ENCODE data around the gene CADM4.
"Not testable (repeated sequence)": the region's sequence is repeated elsewhere in the genome, so short reads cannot be mapped to it uniquely, and the experiment has no call there.

The CADM4 gene

DNA sequence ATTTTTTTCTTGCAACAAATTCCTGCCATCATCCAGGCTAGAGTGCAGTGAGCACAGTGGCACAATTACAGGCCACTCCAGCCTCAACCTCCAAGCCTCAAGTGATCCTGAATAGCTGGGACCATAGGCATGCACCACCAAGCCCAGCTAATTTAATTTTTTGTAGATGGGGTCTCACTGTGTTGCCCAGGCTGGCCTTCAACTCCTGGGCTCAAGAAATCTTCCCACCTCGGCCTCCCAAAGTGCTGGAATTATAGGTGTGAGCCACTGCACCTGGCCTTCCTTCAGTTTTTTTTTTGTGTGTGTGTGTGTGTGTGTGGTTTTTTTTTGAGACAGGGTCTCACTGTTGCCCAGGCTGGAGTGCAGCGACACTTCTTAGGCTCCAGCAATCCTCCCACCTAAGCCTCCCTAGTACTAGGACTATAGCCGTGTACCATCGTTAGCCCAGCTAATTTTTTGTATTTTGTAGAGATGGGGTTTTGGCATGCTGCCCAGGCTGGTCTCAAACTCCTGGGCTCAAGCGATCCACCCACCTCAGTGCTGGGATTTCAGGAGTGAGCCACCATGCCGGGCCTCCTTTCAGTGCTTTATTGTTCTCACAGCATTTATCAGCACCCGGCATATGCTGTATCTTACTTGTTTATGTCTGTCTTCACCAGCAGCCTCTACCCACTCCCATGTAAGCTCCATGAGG is 33.6 kb downstream of the CADM4 start:
- no peak for DNase-seq

DNA sequence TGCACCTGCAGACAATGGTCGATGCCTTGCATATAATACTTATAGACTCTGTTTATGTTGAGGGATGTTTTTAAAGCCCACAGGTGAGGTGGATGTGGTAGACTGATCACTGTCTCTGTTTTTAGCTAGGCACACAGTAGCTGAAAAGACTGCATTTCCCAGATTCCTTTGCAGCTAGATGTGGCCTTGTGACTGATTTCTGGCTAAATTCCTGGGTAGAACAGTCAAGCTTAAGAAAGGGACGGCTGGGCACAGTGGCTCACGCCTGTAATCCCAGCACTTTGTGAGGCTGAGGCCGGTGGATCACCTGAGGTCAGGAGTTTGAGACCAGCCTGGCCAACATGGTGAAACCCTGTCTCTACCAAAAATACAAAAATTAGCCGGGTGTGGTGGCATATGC is 39.3 kb downstream of the CADM4 start:
- not testable (repeated sequence) for DNase-seq

DNA sequence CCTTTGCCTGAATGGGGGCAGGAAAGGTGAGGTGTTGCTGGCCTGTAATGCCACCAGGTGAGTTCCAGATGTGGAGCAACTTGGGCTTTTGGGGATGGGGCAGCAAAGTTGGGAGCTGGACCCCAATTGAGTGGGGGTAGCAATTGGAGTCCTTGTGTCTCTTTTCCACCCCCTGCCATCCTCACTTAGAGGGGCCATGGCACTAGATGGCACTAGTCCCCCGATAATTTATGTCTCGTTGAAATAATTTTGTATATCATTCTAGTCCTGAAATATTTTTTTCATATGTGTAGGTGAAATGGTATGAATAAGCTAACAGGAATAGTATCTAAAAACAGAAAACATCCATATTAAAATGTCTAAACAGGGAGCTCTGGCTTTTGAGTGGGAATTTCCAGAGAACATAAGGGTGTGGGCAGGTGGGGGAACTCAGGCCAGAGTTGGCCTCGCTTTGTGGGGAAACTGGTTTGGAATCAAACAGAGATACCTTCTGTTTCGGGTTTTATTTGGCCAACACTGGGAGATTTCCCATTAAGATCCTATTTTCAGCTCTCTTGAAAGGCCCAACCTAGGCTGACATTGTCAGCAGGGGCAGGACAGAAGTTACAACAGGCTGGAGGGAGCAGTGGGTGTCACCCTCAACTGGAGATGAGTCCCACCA is 39.9 kb downstream of the CADM4 start:
- no peak for DNase-seq

DNA sequence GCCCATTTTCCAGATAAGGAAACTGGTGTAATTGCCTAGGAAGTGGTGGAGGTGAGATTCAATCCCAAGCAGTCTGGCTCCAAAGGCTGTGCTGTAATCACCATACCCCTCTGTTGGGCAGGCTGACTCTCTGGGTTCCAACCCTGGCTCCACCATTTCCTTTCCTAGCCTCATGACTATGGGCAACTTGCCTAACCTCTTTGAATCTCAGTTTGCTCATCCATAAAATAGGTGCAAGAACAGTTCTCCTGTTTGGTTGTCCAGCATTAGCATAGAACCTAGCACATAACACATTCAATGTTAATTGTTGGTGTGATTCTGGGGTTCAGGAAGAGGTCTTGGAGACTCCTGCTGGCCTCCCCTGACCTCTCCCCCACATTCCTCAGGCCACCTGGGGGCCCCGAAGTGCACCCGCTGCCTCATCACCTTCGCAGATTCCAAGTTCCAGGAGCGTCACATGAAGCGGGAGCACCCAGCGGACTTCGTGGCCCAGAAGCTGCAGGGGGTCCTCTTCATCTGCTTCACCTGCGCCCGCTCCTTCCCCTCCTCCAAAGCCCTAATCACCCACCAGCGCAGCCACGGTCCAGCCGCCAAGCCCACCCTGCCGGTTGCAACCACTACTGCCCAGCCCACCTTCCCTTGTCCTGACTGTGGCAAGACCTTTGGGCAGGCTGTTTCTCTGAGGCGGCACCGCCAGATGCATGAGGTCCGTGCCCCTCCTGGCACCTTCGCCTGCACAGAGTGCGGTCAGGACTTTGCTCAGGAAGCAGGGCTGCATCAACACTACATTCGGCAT is 41.0 kb downstream of the CADM4 start:
- no peak for DNase-seq

DNA sequence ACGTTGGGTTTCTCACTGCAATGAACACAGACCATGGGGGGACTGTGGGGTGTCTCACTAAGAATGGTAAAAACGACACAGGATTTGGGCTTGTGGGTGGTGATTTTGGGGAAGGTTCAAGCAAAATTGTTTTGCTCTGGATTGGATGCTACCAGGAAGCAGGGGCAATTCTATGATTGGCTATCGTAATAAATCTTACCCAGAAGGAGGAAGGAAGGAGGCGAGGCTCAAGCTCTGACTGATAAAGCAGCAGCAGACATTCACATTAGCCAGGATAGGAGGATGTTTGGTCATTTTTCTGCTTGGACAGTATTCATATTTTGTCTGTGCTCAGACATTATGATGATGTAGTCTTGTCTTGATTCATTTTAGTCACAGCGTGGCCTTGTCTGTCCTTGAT is 41.8 kb downstream of the CADM4 start:
- DNase-seq = no peak

DNA sequence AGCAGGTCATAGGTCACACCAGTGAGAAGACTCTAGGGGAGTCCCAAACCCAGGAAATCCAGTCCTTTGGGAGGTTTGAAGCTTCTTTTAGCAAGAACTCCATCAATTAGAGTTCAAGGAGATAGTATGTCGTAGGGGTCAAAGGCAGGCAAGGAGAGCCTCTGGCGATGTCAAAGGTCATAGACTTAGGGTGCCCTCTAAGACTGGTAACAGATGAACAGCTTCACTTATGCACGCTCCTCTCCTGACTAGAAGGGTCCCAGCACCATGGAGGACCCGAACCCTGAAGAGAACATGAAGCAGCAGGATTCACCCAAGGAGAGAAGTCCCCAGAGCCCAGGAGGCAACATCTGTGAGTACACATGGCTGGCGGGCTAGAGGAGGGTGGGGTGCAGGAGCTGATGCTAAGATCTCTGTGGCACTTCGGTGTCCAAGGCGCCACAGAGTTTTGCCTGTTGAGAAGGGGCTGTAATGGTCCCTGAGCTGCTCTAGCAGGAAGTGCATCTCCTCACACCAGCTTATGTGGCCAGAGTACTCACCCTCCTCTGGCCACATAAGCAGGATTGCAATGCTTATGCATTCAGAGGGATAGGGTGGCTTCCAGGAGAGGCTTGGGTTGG is 42.7 kb downstream of the CADM4 start:
- no peak for DNase-seq

DNA sequence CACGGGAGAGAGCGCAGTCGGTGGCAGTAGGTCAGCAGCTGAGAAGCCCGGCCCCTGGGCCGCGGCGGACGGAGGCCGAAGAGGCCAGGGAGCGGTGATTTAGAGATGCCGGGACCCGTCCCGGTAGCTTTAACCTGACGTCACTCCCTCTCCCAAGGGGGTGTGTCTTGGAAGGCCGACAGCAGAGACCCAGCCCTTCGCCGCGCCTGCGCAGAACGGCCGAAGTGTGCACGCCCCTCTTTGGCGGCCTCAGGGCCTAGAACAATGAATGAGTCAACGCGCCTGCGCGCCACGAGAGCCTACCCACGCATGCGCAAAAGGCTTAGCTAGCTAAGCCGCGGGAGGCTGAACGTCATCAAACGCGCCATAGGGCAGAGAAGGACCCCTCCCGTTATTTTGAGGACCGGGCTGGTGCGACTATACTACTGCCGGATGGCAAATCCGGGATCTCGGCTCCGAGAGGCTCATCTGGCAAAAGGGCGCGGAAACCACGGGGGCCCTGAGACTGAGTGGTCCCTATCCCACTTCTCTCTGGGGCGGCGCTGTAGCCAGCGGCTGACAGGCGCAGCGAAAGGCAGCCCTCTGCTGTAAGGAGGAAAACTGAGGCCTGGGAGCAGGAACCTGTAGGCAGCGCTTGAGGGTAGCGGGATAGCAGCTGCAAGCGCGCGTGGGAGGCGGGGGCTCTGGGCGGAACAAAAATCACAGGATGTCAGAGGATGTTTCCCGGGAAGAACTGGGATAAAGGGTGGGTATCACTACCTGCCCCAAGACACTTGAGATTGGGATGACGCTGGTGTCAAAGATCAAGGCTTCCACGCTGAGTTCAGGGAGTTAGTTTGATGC is 43.4 kb downstream of the CADM4 start, which contains the start of the genes IRGQ and ZNF576:
Gene IRGQ, minus strand, starts transcription at position 136 of the 843 bp plus-strand sequence. CDS start 796 bp downstream, outside the sequence.
Gene ZNF576, plus strand, starts transcription at position 597 of the 843 bp plus-strand sequence. CDS start 514 bp downstream, outside the sequence.
- peak; percentile 98 to 100 (median 99) for DNase-seq

DNA sequence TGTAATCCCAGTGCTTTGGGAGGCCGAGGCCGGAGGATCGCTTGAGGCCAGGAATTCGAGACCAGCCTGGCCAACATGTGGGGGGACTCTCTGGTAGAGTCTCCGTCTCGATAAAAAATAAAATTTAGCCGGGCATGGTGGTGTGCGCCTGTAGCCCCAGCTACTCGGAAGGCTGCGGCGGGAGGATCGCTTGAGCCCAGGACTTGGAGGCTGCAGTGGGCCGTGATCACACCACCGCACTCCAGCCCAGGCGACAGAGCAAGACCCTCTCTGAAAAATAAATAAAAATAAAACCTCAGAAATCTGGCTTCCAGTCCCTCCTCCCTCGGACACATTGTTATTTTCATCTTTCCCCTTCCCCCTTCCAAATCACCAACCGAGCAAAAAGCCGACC is 44.0 kb downstream of the CADM4 start:
- DNase-seq = no peak

DNA sequence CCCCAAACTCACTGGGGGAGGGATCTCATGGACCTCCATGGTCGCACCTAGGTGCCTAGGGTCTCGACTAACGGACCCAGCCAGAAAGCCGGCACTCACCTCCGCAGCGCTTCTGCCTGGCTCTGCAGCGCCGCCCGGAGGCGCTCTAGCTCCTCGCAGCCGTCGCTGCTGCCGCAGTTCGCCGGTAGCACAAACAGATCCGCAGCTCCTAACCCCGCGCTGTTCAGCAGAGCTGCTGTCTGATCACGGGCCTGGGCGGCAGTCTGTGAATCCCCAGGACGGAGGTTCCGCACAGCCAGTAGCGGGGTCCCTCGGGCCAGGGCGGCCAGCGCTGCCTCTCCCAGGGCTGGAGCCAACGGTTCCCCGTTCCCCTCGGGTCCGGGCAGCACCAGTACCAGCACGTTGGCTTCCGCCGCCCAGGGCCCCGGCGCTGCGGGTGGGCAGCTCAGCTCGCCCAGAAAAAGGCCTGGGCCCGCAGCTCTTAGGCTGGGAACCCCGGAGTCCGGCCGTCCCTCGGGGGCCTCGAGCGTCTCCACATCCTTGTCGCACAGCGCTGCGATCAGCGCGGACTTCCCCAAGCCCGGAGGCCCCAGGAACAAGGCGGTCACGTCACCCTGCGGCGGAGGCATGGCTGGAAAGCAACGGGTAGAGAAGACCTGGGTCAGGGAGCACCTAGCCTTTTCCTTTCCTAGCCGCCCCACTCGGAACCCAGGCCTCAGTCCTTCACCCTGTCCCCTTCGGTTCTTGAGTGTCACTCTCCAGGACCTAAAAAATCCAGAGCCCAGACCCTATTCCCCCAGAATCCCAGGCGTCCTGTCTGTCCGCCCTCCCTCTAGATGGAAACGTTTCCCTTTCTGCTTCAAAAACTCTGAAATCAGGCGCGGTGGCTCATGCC is 44.7 kb downstream of the CADM4 start:
- DNase-seq = peak; percentile 48 to 89 (median 61)

DNA sequence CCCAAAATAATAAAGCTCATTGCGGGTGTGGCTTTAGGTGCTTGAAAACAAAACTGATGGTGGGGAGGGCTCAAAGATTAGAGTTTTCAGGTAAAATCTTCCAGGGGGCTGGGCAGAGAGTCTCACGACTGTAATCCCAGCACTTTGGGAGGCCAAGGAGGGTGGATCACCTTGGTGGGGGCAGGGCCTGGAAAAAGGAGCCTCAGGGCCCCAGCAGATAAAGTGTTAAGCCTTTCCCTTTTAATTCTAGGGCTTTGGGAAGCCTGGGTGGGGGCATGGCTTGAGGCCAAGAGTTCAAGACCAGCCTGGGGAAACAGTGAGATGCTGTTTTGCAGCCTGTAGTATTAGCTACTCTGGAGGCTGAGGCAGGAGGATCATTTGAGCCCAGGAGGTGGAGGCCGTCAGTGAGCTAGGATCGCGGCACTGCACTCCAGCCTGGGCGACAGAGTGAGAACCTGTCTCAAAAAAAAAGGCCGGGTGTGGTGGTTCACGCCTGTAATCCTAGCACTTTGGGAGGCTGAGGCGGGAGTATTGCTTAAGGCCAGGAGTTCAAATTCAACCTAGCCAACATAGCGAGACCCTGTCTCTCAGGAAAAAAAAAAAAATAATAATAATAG is 45.5 kb downstream of the CADM4 start:
- DNase-seq = no peak

DNA sequence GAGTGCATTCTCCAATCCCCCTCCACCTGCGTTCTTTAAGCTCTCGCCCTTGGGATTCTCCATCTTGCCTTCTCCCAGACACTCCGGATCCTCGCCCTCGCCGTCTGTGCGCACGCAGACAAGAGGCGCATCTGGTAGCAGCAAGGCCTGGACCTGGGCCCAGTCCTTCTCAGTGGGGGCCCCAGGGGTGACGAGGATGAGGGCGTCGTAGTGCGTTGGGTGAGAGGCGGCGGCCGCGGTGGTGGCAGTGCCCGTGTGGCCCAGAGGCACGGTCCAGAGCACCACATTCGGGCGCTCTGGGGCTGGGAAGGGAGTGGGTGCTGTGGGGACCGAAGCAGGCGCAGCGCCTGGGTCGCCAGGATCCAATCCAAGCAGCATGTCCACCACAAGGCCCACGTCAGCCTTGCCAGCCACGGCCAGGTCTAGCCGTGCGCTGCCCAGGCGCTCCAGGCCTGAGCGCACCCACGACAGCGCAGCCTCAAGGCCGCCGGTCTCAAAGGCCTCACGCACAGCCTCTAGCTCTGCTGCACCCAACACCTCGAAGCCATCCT is 46.8 kb downstream of the CADM4 start:
- no peak for DNase-seq

DNA sequence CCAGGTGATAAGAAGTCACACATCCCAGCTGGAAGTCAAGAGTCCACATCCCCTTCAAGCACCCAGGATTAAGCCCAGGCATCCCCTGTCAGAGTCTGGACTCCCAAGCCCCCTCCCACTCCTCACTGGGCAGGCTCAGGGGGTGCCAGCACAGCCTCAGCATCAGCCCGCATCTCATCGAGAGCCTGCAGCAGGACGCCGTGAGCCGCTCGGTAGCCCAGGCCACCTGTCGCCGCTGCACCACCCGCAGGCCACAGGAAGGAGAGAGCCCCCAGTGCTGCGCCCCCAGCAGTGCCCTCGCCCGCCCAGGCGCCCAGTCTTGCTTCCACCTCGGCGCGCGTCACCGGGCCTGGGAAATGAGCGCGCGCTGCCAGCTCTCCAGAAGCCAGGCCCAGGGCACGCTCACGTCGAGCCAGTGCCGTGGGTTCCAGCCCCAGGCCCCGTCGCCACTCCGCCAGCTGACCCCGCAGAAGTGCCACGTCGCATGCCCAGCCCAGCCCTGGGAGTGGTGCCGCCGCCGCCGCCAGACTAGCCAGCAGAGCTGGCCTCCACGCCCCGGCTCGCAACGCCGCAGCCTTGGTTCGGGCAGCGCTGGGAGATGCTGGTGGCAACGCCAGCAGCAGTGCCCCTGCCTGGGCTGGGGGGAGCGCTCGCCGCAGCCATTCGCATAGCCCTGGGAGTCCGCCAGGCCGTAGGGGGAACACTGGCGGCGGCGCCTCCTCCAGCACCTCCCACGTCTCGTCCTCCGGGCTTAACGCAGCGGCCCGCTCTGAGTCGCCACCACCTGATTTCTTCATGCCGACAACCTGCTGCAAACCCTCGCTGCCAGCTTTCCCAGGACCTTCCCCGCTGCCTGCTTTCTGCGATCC is 47.5 kb downstream of the CADM4 start:
- no peak for DNase-seq

DNA sequence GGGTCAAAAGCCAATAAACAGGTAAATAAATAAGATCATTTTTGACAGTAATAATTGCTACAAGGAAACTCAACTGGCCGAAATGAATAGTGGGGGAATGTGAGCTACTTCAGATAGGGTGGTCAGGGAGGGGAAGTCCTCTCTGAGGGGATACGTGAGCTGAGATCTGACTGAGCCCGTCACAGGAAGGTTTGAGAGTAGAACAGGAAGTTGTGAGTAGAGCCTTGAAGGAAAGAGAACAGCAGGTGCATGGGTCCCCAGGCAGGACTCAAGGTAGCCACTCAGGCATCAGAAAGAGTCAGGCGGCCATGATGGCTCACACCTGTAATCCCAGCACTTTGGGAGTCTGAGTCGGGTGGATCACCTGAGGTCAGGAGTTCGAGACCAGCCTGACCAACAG is 50.0 kb downstream of the CADM4 start:
- DNase-seq = no peak

DNA sequence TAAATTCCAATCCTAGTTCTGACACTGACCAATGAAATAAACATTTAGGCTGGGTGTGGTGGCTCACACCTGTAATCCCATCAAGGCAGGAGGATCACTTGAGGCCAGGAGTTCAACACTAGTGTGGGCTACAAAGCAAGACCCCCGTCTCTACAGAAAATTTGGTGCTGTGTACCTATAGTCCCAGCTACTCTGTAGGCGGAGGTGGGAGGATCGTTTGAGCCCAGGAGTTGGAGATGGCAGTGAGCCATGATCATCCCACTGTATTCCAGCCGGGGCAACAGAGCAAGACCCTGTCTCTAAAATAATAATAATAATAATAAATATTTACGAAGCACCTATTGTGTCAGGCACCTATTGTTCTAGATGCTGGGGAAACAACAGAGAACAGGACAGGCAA is 50.4 kb downstream of the CADM4 start:
- no peak for DNase-seq

DNA sequence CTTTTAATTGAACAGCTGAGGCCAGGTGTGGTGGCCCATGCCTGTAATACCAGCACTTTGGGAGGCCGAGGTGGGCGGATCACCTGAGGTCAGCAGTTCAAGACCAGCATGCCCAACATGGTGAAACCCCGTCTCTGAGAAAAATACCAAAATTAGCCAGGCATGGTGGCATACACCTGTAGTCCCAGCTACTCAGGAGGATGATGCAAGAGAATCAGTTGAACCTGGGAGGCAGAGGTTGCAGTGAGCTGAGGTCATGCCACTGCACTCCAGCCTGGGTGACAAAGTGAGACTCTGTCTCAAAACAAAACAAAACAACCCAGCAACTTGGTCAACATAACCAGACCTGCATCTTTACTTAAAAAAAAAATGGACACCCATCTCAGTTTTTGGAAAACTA is 52.6 kb downstream of the CADM4 start:
- DNase-seq = not testable (repeated sequence)

DNA sequence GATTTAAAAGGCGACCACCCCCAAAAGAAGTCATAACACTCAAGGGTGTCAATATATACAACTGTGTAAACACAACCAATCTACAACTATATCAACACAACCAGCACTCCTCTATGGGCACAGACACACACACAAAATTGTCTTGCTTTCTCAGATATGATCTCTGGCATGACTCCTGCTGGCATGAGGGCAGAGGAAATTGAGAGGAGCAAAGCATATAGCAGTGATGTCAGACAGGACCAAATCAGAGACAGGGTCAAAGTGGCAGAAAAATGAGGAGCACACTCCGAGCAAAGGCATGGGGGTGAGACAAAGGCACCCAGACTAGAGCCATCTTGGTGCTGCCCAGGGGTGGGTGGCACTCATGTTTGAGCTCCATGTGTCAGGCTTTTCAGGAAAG is 53.3 kb downstream of the CADM4 start:
- no peak for DNase-seq

DNA sequence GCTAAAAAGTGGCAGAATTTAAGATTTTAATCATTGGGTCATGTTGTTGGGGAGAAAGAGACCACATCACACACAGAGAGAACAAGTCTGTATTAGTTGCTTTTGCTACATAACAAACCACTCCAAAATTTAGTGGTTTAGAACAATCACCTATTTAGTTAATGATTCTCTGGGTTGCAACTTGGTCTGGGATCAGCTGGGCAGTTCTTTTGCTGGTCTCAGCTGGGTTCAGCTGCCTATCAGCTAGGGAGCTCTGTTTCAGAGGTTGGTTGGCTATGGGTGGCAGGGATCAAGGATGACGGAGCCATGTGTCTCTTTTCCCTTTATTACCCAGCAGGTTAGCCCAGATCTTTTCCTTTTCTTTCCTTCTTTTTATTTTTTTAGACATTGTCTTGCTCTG is 55.2 kb downstream of the CADM4 start:
- no peak for DNase-seq

DNA sequence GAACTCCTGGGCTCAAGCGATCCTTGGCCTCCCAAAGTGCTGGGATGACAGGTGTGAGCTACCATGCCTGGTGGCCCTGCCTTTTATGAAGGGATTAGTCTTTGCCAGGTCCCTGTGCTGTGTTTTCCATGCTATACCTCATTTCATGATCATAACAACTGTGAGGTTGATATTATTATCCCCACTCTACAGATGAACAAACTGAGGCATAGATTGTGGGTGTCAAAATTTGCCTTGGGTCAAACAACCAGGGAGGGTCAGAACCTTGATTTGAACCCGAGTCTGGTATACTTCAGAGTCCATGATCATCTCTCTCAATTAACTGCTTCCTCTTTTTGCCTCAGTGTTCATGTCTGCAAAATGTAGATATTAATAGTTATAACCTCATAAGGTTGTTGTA is 57.2 kb downstream of the CADM4 start:
- DNase-seq = no peak

DNA sequence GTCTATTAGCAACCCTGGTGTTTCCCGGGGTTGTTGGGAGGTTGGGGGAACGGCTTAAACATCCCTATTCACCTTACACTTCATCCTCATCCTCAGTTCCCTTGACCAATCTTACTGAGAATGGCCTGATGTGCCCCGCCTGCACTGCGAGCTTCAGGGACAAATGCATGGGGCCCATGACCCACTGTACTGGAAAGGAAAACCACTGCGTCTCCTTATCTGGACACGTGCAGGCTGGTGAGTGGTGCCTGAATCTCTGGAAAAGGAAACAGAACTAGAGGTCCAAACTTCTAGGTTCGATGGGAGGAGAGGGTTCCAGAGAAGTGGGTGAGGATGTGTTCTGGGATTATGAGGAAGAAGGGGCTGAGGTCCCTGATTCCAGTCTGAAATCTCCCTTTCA is 58.2 kb downstream of the CADM4 start:
- no peak for DNase-seq

Data from T-helper 2 cell (primary cell).